GM12878 (cell line): ENCODE measurements around the gene RIC8B.

Experiments
- BHLHE40 ChIP-seq, 2 experiments: fragments of 450-650 bp in 1 of 2; IDR thresholded peaks; 2 replicates each; pipeline ENCODE4 v1.6.1; 2011 to 2017; ENCODE audit warnings: low read depth in 2 of 2, borderline replicate concordance in 1 of 2, improper control_type of control experiment in 1 of 2, low read length in 1 of 2, mild to moderate bottlenecking in 1 of 2
- RAD21 ChIP-seq: IDR thresholded peaks from 2 replicates; pipeline ENCODE4 v1.6.1; 2011; ENCODE audit warnings: mild to moderate bottlenecking, low read depth, low read length, moderate library complexity; ENCODE audit not compliant: insufficient read depth
- SRF ChIP-seq, 2 experiments: IDR thresholded peaks; 2 replicates each; pipeline ENCODE4 v1.6.1; 2011; ENCODE audit warnings: low read depth in 2 of 2, low read length in 2 of 2, mild to moderate bottlenecking in 1 of 2, moderate library complexity in 1 of 2
- TF ChIP-seq, protein P1 (sequence below): fragments of 450-650 bp; IDR thresholded peaks from 2 replicates; pipeline ENCODE4 v1.6.1; 2016; ENCODE audit warnings: mild to moderate bottlenecking, moderate library complexity, borderline replicate concordance
- TF ChIP-seq, protein P2 (sequence below), 3 experiments: IDR thresholded peaks in 2 of 3; conservative IDR thresholded peaks in 1 of 3; 2 replicates each; pipeline ENCODE4 v1.5.1; 2011; ENCODE audit warnings: low read depth in 3 of 3, low read length in 3 of 3, mild to moderate bottlenecking in 3 of 3, control low read depth in 2 of 3, moderate library complexity in 2 of 3, inconsistent platforms in 1 of 3, mixed read lengths in 1 of 3; ENCODE audit not compliant: control insufficient read depth in 2 of 3, insufficient read depth in 1 of 3; ENCODE audit errors: extremely low read depth in 1 of 3

DNA sequence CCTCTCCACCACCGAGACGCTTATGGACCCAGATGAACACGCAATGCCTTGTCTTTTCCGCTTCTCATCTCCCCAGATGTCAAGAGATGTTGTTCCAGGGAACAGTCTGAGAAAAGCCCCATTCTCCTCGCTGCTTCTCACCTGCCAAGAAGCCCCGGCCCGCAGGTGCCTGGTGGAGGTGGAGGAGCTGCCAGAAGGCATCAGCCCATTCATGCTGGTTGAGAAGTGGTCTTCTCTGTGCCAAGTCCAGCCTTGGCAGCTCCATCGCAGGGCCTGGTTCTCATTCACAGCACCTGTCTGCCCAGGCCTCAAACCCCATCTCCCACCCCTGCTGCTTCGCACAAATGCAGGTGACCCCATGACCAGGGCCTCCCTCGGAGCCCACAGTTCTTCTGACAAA lies 139.0 kb downstream of the RIC8B start:
- TF ChIP-seq, protein P1, sequence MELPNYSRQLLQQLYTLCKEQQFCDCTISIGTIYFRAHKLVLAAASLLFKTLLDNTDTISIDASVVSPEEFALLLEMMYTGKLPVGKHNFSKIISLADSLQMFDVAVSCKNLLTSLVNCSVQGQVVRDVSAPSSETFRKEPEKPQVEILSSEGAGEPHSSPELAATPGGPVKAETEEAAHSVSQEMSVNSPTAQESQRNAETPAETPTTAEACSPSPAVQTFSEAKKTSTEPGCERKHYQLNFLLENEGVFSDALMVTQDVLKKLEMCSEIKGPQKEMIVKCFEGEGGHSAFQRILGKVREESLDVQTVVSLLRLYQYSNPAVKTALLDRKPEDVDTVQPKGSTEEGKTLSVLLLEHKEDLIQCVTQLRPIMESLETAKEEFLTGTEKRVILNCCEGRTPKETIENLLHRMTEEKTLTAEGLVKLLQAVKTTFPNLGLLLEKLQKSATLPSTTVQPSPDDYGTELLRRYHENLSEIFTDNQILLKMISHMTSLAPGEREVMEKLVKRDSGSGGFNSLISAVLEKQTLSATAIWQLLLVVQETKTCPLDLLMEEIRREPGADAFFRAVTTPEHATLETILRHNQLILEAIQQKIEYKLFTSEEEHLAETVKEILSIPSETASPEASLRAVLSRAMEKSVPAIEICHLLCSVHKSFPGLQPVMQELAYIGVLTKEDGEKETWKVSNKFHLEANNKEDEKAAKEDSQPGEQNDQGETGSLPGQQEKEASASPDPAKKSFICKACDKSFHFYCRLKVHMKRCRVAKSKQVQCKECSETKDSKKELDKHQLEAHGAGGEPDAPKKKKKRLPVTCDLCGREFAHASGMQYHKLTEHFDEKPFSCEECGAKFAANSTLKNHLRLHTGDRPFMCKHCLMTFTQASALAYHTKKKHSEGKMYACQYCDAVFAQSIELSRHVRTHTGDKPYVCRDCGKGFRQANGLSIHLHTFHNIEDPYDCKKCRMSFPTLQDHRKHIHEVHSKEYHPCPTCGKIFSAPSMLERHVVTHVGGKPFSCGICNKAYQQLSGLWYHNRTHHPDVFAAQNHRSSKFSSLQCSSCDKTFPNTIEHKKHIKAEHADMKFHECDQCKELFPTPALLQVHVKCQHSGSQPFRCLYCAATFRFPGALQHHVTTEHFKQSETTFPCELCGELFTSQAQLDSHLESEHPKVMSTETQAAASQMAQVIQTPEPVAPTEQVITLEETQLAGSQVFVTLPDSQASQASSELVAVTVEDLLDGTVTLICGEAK, result no peak
- TF ChIP-seq, protein P2, sequence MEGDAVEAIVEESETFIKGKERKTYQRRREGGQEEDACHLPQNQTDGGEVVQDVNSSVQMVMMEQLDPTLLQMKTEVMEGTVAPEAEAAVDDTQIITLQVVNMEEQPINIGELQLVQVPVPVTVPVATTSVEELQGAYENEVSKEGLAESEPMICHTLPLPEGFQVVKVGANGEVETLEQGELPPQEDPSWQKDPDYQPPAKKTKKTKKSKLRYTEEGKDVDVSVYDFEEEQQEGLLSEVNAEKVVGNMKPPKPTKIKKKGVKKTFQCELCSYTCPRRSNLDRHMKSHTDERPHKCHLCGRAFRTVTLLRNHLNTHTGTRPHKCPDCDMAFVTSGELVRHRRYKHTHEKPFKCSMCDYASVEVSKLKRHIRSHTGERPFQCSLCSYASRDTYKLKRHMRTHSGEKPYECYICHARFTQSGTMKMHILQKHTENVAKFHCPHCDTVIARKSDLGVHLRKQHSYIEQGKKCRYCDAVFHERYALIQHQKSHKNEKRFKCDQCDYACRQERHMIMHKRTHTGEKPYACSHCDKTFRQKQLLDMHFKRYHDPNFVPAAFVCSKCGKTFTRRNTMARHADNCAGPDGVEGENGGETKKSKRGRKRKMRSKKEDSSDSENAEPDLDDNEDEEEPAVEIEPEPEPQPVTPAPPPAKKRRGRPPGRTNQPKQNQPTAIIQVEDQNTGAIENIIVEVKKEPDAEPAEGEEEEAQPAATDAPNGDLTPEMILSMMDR (IDR thresholded peaks at IDR 0.05 in 2 of 3, conservative IDR thresholded peaks at IDR 0.05 in 1 of 3; ENCODE audit: control insufficient read depth in 2 of 3, extremely low read depth in 1 of 3, insufficient read depth in 1 of 3, low read depth in 3 of 3, low read length in 3 of 3), result no peak
- TF ChIP-seq RAD21, result no peak
- no peak for TF ChIP-seq SRF (IDR thresholded peaks at IDR 0.05; ENCODE audit: low read depth in 2 of 2, low read length in 2 of 2)
- TF ChIP-seq BHLHE40 (IDR thresholded peaks at IDR 0.05; ENCODE audit: borderline replicate concordance in 1 of 2, low read depth in 2 of 2, low read length in 1 of 2), result no peak
